Lung (tissue), 12 donors: ENCODE results near the gene MIOX. TPM values are rescaled to one million over a fixed set of nuclear protein-coding genes. Genes with fewer than 3 reads are reported as not detected.
A peak's percentile ranks its signal among the peaks of the same experiment; 100 is the strongest.

ENCODE experiments used
- ATAC-seq: fragments of 200-7000 bp; cut with Tn5 transposase; one replicate; pipeline ENCODE4 v1.9.1; 2020; ENCODE audit warnings: moderate number of reproducible peaks; ENCODE audit not compliant: insufficient read depth, low FRiP score
- DNase-seq, 3 donors: peaks; one replicate each; pipeline ENCODE4 v3.0.0-alpha.2; 2013 to 2017
- H3K27ac ChIP-seq, 2 donors: one replicate each; pipeline ENCODE4 v1.5.1; 2013; ENCODE audit warnings: mild to moderate bottlenecking in 2 of 2, moderate library complexity in 2 of 2, control low read depth in 1 of 2, inconsistent platforms in 1 of 2, low read depth in 1 of 2, low read length in 1 of 2
- H3K27me3 ChIP-seq, 3 donors: one replicate each; pipeline ENCODE4 v1.5.1; 2013; ENCODE audit warnings: low read length in 2 of 3; ENCODE audit not compliant: control insufficient read depth in 3 of 3, insufficient read depth in 3 of 3
- H3K36me3 ChIP-seq, 4 donors: one replicate each; pipeline ENCODE4 v1.5.1; 2013; ENCODE audit warnings: low read length in 4 of 4, mild to moderate bottlenecking in 1 of 4, moderate library complexity in 1 of 4; ENCODE audit not compliant: control insufficient read depth in 4 of 4, insufficient read depth in 4 of 4
- H3K4me1 ChIP-seq, 5 donors: one replicate each; pipeline ENCODE4 v1.5.1; 2013; ENCODE audit warnings: low read length in 5 of 5, mild to moderate bottlenecking in 2 of 5, moderate library complexity in 1 of 5; ENCODE audit not compliant: control insufficient read depth in 5 of 5, insufficient read depth in 5 of 5
- H3K4me3 ChIP-seq: one replicate; pipeline ENCODE4 v1.5.1; 2013; ENCODE audit warnings: mild to moderate bottlenecking, control low read depth, moderate library complexity
- H3K9ac ChIP-seq, 2 donors: one replicate each; pipeline ENCODE4 v1.5.1; 2013; ENCODE audit warnings: low read length in 2 of 2, control low read depth in 1 of 2; ENCODE audit not compliant: insufficient read depth in 1 of 2
- H3K9me3 ChIP-seq, 4 donors: one replicate each; pipeline ENCODE4 v1.5.1; 2013; ENCODE audit warnings: low read length in 3 of 4, mild to moderate bottlenecking in 1 of 4, moderate library complexity in 1 of 4; ENCODE audit not compliant: control insufficient read depth in 4 of 4, insufficient read depth in 3 of 4
- CTCF ChIP-seq: IDR thresholded peaks from 2 replicates; pipeline ENCODE4 v1.5.1; 2012; ENCODE audit warnings: mild to moderate bottlenecking; ENCODE audit errors: control extremely low read depth, extremely low read depth
- WGBS, 2 donors: extraction: QIAGEN DNeasy Blood & Tissue Kit; methylation state at CpG; one replicate each; pipeline ENCODE4 v1.1.7; 2013; 5-methylcytosine and 5-hydroxymethylcytosine counted together
- polyA plus RNA-seq, 2 donors: library from polyadenylated mRNA; stranded (reverse); fragments of 200-250 nt; gene quantifications; one replicate each; pipeline ENCODE4 v1.2.1, GENCODE V29; 2013
- total RNA-seq, 2 donors: library from RNA; depleted of rRNA in 1 of 2; stranded (reverse); fragments of >200 nt in 1 of 2; gene quantifications; one replicate each; pipeline ENCODE4 v1.2.1, GENCODE V29; 2014 to 2021
- donor health status: control.
- donor health status: control.
- donor health status: Bipolar disorder and iron deficiency.
- donor health status: healthy.
- donor health status: DM: yes; HTN: yes; CAD: no.

MIOX gene
- total and polyA plus RNA-seq, 4 donors, result 0.08 TPM; not detected in 3

GRCh38 chr22:50488006-50488677 lies 1.5 kb downstream of the MIOX start:
- no peak for DNase-seq
- no peaks in the 10 kb centered on the region for H3K4me1 ChIP-seq
- H3K27me3 ChIP-seq, result peaks cover 0 to 10% (median under 1%) of the 10 kb centered on the region in 3 donors
- H3K4me3 ChIP-seq, result no peak overlapping the region
- no peak overlapping the region for H3K27ac ChIP-seq
- WGBS, 2 donors, result 83 to 88% methylated on average over 13 to 18 of the region's 18 CpGs
- no peak overlapping the region for H3K9ac ChIP-seq
- no peaks in the 10 kb centered on the region for H3K9me3 ChIP-seq
- no peak for TF ChIP-seq CTCF
- H3K36me3 ChIP-seq, result no peaks in the 10 kb centered on the region
- ATAC-seq, result no peak

GRCh38 chr22:50488886-50489285 lies 2.2 kb downstream of the MIOX start:
- no peaks in the 10 kb centered on the region for H3K9me3 ChIP-seq
- TF ChIP-seq CTCF, result no peak
- DNase-seq, result no peak
- no peak for ATAC-seq
- no peak overlapping the region for H3K4me3 ChIP-seq
- no peaks in the 10 kb centered on the region for H3K36me3 ChIP-seq
- peaks cover 0 to 7% (median 0%) of the 10 kb centered on the region in 3 donors for H3K27me3 ChIP-seq
- H3K9ac ChIP-seq, result no peak overlapping the region
- no peak overlapping the region for H3K27ac ChIP-seq
- H3K4me1 ChIP-seq, result no peaks in the 10 kb centered on the region
- WGBS, 2 donors, result 82 to 83% methylated on average over 16 to 19 of the region's 19 CpGs

GRCh38 chr22:50489363-50490243 lies 2.9 kb downstream of the MIOX start:
- Histone ChIP-seq H3K36me3 (no peaks in the 10 kb centered on the region), H3K27me3 (peaks cover 0 to 7% (median 0%) of the 10 kb centered on the region in 3 donors), H3K4me3 (peak overlapping the region; percentile 2), H3K9me3 (no peaks in the 10 kb centered on the region), H3K4me1 (no peaks in the 10 kb centered on the region), H3K27ac (no peak overlapping the region), H3K9ac (no peak overlapping the region)
- no peak for TF ChIP-seq CTCF
- ATAC-seq (no peak), DNase-seq (no peak)
- WGBS, 2 donors, result 80 to 86% methylated on average over 29 to 31 of the region's 31 CpGs
